Globus pallidus (tissue), 1 donor: Measurements from ENCODE around the gene A4GALT.

Source experiments
- DNase-seq: peaks from one replicate; pipeline ENCODE4 v3.0.0-alpha.2; 2015; ENCODE audit warnings: low spot score

The A4GALT gene

GRCh38 chr22:42701694-42702093 lies 19.0 kb downstream of the A4GALT start:
- DNase-seq = no peak

- no peak for DNase-seq
These were observed 19.8 kb downstream of the A4GALT start for GRCh38 chr22:42700901-42701300.

DNA sequence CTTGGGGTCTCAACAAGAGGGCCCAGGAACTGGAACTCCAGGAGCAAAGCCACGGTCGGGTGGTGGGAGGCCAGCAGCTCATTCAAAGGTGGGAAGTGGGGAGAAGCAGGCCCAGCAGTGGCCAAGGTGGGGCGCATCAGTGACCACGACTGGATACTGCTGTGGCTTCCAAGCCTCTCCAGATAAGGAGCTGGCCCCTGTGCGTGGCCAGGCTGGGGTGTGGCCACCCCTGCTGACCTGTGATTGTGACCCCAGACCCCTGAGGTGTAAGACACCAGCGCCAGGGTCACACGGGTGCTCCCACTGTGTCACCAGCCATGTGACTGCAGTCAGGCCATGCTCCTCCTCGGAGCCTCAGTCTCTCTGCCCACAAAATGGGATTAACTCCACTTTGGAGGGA lies 20.3 kb downstream of the A4GALT start:
- DNase-seq = no peak

- no peak for DNase-seq
These were observed 20.7 kb downstream of the A4GALT start for GRCh38 chr22:42699976-42700352.

DNA sequence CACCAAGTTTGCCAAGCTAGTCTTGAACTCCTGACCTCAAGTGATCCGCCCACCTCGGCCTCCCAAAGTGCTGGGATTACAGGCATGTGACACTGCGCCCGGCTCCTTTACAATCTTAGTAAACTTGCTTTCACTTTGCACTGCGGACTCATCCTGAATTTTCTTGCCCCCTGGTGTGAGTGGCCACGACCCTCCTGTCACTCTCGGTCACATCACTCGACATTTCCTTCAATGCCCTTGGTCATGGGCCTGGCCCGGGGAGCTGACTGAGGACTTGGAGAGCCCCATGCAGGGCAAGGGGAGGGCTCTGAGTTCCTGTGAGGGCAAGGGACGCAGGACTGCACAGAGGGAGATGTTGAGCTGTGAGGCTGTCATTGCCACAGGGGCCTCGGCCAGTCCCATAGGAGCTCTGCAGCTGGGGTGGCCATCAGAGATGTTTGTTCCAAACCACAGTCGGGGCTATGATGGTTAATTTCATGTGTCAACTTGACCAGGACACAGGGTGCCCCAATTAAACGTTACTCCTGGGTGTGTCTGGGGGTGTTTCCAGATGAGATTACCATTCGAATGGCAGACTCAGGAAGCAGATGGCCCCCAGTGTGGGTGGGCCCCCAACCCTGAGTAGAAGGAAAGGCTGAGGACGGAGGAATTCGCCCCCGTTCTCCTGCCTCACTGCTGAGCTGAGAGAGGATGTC lies 21.2 kb downstream of the A4GALT start:
- no peak for DNase-seq

GRCh38 chr22:42697542-42698013 lies 23.1 kb downstream of the A4GALT start:
- no peak for DNase-seq

DNA sequence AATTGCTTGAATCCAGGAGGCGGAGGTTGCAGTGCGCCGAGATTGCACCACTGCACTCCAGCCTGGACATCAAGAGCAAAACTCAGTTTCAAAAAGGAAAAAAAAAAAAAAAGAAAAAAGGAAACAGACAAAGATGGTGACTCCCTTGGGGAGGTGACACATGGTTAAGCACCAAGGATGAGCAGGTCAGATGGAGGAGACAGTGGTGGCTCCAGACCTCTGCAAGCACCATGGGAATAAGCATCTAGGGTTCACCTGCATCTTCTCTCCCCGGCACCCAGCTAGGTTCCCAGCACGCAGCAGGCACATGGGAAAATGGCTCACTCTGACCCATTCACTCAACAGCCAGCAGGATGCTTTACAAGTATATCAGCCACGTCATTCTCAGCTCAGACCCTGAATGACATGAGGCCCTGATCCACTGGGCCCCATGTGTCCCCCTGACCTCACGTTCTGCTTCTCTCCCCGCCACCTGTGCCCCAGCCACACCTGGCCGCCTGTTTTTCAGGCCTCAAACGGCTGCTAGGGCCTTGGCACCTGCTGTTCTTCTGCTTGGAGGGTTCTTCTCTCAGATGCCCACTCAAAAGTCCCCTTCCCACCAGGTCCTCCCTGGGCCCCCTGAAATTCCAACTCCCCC lies 24.2 kb downstream of the A4GALT start:
- no peak for DNase-seq

DNA sequence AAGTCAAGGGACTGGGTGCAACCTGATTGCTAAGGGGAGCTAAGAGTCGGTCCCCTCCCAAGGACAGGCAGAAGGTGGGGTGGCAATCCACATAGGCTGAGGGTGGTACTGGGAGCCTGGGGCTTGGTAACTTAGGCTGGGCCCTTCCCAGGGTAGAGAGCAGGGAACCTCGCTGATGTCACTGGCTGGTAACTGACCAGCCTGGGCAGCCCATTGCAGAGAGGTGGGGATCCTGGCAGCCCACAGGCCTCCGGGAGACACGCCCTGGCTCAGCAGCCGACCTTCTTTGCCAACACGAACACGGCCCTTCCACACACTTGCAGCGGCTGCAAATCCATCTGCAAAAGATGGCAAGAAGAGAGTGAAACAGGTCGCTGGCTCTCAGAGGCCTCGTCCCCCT lies 25.4 kb downstream of the A4GALT start:
- peak; percentile 45 for DNase-seq

GRCh38 chr22:42693763-42694683 lies 26.6 kb downstream of the A4GALT start:
- no peak for DNase-seq

GRCh38 chr22:42693055-42693762 lies 27.5 kb downstream of the A4GALT start:
- no peak for DNase-seq

DNA sequence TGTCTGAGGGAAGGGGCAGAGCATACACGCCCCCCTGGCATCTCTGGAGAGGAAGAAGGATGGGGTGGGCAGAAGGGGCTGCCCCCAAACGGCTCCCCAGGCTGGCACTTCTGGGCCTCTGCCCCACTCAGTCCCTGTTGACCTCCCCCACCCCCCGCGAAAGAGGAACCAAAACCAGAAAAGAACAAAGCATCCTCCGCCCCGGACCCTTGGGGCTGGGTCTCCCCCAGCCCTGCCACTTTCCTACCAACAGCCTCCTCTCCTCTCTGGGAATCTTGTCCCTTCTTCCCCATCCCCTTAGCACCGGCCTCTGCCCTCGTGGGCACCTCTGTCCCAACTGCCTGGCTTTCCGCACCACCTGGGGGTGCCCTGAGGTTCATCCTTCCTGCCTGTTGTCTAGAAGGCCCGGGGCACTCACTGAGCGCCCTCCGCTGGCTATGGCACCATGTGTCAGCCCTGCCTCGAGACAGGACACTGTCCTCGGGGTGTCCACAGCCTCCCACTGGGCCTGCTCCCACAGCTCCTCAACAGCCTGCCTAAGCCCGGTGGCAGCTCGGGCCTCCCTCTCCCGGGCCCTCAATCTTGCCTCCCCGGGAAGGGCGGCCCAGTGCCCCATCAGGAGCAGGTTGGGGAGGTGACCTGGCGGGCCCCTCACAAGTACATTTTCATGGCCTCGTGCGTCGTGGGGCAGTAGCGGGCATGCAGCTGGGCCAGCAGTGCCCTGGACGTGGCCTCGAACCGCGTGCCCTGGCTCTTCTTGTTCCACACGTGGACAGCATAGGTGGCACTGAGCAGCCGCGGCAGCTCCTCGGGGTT lies 28.2 kb downstream of the A4GALT start:
- no peak for DNase-seq

- DNase-seq = no peak
These were observed 29.2 kb downstream of the A4GALT start for GRCh38 chr22:42691440-42691839.

DNA sequence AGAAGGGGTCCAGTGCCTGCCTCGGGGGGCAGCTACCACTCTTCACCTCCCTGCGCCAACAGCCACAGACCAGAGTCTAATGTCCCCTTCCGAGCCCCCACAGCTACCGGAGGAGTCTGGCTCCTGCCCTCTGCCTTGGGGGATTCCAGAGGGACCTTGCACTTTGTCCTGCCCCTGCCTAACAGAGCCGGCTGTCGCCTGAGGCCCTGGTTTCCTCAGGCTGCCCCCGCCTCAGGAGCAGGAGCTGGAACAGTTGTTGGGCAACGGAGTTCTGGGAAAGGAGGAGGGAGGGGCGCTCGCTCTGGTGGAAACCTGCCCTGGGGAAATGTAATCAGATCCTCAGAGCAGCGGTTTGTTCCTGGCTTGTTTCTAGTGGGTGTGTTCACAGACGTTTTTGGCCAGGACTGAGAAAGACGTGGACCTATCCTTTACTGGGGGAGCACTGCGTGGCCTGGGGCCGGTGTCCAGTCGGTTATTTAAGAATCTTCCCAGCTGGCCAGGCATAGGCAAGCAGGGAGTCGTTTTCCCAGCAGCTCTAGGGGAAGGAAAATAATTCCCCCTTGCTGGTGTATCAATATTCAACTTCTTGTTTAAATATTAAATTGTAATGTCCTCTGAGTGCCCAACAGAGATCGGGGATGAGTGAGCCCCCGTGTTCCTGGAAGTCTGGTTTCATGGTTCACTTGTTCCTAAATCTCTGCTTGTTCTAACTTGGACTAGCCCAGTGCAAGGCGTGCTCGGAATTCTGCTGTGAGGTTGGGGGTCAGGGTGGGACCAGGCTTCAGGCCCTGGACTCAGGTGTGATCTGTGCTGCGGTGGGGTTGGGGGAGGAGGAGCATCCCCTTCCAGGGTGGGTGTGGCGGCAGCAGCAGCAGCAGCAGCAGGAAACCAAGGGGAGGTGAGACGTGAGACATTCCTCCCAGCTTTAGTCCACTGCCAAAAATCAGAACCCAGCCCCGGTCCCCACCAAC lies 32.1 kb downstream of the A4GALT start:
- DNase-seq = peak; percentile 35

GRCh38 chr22:42686756-42687491 lies 33.7 kb downstream of the A4GALT start:
- no peak for DNase-seq

GRCh38 chr22:42685941-42686653 lies 34.6 kb downstream of the A4GALT start:
- no peak for DNase-seq

GRCh38 chr22:42684462-42685195 lies 36.0 kb downstream of the A4GALT start:
- no peak for DNase-seq

- DNase-seq = peak; percentile 48
These were observed 36.9 kb downstream of the A4GALT start for GRCh38 chr22:42683578-42684283.
